Measurements from ENCODE around the gene PTPN3.

DNA sequence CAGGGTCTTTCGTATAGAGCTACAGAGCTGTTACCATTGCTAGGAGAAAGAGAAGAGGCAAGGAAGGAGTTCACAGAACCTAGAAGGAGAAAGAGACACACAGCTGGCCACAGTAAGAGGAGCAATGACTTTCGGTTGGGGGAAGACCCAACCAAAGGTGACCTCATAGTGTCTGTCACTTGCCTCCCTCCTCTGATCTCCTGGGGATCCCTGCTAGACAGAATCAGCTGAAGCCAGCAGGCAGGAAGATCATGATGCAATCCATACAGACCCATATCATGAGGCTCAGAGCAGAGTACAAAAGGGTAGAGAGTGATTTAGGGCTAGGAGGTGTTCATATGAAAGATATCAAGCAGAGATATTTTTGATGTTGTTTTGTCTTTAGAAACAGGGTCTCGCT, 151.2 kb downstream of the PTPN3 start:
- TF ChIP-seq CTCF (conservative IDR thresholded peaks at IDR 0.05; ENCODE audit: low read depth, low read length) (no peak), EZH2 (IDR thresholded peaks at IDR 0.05; ENCODE audit: borderline replicate concordance, low read depth, low read length, poor library complexity, severe bottlenecking) (no peak)
